H4 (cell line): Measurements from ENCODE around the gene TNP2. TPM values are rescaled to one million over a fixed set of nuclear protein-coding genes. Genes with fewer than 3 reads are reported as not detected.
"Not testable (repeated sequence)": the region's sequence is repeated elsewhere in the genome, so short reads cannot be mapped to it uniquely, and the experiment has no call there.

Experiments
- DNase-seq: peaks from one replicate; pipeline ENCODE4 v3.0.0-alpha.2; 2015; ENCODE audit warnings: low spot score
- total RNA-seq: library from RNA; depleted of rRNA; stranded (reverse); fragments of >200 nt; shearing (Covaris generic); gene quantifications from 2 replicates; pipeline ENCODE4 v1.2.3, GENCODE V29; 2014

TNP2 gene
- total RNA-seq, 1 experiment from 2014 or later = not detected

DNA sequence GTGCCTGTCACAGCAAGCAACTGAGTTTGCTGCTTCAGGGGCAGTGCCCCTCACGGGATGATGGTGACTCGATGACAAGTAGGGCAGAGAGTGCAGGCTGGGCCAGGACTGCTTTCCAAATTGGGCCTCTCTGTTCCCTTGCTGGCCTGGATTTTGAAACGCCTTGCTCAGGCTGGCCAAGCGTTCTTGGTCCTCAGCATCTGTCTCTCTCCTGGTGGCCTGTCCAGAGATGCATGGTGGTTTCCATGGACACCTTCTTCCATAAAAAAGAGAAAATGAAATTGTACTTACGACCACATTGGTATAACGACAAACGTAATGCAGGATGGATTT lies 31.4 kb upstream of the TNP2 start:
- no peak for DNase-seq

DNA sequence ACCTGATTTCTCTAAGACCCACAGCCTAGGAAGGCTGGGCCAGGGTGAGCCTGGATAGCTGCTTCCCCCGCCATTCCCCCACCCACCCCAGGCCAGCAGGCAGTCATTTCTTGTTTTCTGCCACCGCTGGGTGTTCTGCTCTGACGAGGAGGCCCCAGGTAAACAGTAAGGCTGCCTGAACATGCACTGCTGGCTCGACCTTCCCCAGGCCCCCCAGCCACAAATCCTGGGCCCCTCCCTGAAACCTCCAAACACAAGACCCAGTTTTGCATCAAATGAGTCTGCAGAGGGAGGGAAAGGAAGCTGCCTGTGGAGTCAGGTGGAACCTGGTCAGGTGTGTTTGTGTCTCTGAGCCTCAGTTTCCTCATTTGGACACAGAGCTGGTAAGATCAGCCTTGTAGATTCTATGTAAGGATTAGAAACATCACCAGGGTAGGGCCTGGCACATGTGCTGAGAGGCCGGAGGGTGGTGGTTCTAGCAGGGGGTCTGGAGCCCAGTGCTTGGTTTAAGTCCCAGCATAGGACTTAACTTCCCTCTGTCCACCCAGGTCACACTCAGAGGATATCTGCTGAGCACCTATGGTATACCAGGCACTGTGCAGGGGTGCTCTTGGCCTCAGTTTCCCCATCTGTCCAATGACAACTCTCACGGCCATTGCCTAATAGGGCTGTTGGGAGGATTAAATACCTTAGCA lies 30.9 kb upstream of the TNP2 start:
- no peak for DNase-seq

- not testable (repeated sequence) for DNase-seq
Observed at GRCh38 chr16:11298950-11299547, 29.9 kb upstream of the TNP2 start.

DNA sequence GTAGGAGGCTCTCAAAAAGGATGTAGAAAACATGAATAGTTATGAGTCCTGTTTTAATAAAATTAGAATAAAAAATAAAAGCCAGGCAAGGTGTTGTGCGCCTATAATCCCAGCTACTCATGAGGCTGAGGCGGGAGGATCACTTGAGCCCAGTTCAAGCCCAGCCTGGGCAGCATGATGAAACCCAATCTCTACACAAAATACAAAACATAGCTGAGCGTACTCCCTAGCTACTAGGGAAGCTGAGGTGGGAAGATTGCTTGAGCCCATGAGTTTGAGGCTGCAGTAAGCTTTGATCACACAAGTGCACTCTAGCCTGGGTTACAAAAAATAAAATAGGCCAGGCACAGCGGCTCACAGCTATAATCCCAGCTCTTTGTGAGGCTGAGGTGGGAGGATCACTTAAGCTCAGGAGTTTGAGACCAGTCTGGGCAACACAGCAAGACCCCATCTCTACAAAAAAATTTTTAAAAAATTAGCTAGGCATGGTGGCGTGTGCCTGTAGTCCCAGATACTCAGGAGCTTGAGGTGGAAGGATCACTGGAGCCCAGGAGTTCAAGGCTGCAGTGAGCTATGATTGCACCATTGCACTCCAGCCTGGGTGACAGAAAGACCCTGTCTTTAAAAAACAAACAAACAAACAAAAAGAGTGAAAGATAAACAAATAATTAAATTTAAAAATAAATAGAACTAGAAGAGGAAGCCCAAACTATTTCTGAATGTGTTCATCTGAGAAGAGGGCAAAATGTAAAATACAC lies 29.2 kb upstream of the TNP2 start:
- DNase-seq = no peak

DNA sequence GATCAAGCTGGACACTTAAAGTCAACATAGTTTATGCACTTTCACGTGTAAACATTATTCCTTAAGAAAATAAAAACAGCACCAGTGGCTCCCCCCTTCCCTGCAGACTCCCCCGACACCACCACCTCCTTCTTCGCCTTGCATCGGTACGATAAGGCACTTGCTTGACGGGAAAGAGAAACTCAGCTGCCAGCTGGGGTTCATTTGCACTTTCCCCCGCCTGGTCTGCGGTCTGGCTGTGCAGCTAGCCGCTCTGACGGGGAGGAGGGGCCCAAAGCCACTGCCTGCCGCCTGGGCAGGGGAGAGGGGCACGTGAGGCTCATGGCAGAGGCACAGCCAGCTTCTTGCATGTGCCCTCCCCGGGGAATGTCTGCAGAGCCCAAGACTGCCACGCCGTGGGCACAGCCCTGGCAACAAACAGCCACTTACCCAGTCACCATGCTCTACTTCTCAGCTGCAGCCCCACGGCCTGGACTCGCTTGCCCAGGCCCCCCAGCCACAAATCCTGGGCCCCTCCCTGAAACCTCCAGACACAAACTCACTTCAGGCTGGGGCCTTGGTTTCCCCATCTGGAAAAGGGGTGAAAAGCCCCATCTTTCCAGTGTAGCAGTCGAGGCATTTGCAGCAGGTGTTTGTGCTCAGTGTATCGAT lies 28.5 kb upstream of the TNP2 start:
- peak; percentile 96 for DNase-seq

- no peak for DNase-seq
Observed at GRCh38 chr16:11296706-11297491, 27.8 kb upstream of the TNP2 start.

DNA sequence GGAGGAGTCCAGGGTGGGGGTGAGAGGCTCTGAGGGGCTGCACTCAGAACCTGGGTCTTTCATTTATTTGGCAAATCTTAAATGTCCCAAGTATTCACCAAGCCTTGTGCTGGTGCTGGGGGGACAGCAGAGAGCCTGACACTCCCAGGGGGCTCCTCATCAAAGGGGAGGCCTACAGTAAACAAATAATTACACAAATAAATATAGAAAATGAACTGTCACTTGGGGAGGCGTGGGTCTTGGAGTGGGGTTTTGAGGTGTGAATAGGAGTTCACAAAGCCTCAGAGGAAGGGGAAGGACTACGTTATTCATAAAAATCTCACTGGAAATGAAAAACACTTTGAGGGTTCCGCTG lies 27.2 kb upstream of the TNP2 start:
- no peak for DNase-seq

DNA sequence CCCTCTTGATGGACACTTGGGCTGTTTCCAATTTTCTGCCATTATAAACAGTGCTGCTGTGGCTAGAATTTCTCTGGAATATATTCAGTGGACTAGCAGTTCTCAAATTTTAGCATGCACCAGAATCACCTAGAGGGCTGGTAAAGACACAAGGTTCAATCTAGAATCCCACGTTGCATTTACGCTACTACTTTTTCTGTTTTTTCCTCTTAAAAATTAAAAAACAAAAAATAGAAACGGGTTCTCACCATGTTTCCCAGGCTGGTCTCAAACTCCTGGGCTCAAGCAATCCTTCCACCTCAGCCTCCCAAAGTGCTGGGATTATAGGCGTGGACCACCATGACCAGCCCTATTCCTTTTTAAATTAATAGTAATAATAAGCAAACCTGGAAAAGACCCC lies 26.5 kb upstream of the TNP2 start:
- no peak for DNase-seq

DNA sequence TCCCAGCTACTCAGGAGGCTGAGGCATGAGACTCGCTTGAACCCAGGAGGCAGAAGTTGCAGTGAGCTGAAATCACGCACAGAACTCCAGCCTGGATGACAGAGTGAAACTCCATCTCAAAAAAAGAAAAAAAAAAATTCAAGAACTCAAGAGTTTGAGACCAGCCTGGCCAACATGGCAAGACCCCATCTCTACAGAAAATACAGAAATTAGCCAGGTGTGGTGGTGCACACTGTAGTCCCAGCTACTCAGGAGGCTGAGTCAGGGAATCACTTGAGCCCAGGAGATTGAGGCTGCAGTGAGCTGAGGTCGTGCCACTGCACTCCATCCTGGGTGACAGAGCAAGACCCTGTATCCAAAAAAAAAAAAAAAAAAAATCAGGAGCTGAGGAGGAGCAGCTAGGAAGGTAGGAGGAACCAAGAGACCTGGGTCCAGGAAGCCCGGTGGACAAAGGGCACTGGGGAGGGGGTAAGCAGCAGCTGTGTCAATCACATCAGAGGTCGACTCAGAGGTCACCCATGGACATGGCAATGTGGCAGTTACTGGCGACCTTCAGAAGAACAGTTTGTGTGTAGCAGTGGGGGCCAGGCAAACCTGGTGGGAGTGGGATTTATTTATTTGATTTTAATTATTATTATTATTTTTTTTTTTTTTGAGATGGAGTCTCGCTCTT lies 23.1 kb upstream of the TNP2 start:
- no peak for DNase-seq

- no peak for DNase-seq
Observed at GRCh38 chr16:11291091-11291703, 22.1 kb upstream of the TNP2 start.

DNA sequence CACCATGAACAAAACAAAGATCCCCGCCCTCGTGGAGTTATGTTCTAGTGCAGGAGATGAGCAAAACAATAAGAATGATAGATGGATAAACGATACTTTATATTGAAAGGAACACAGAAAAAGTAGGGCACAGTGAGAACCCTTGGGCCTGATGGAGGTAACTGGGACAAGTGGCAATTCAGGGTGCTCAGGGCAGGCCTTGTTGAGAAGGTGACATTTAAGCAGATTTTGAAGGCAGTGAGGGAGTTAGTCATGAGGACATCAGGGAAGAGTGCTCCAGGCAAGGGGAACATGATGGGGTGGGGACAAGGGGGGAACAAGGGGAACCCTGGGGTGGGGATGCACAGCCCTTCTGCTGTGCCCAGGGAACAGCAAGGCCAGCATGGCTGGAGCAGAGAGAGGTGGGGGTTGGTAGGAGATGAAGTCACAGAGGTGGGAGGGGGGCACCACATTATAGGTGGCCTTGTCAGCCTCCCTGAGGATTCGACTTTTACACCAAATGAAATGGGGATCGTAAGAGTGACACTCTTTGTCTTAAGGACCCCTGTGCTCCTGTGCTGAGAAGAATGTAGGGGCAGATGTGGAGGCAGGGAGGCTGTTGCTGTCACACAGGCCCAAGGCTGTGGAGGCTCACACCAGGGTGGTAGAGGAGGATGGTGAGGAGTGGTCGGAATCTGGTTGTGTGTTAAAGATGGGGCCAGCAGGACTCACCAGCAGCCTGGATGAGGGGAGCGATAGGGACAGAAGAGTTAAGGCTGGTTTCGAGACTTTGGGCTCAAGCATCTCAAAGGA lies 21.2 kb upstream of the TNP2 start:
- DNase-seq = no peak

GRCh38 chr16:11289696-11290095 lies 20.6 kb upstream of the TNP2 start:
- not testable (repeated sequence) for DNase-seq

- DNase-seq = no peak
Observed at GRCh38 chr16:11289202-11289601, 20.1 kb upstream of the TNP2 start.

GRCh38 chr16:11285842-11286241 lies 16.7 kb upstream of the TNP2 start:
- no peak for DNase-seq

DNA sequence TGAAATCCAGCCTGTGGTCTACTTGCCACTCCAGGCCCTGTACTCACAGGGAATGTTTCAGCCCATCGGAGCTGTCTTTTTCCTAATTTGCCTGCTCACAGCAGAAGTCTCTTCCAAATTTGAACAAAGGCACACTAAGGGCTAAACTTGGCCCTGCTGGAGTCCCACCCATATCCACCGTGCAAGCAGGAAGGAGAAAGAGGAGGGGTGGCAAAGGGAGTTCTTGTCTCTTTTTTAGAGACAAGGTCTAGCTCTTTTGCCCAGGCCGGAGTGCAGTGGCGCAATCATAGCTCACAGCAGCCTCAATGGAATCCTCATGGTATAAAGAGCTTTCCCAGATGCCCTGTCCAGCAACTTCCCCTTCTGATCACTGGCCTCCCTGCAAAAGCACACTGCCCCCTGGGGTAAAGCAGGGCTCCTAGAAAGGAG lies 14.7 kb upstream of the TNP2 start:
- no peak for DNase-seq

- DNase-seq = no peak
Observed at GRCh38 chr16:11280616-11281522, 11.7 kb upstream of the TNP2 start, which contains the start of gene PRM1. PRM1 (minus strand) TSS chr16:11281330; CDS start chr16:11281238, 92 bp downstream.

DNA sequence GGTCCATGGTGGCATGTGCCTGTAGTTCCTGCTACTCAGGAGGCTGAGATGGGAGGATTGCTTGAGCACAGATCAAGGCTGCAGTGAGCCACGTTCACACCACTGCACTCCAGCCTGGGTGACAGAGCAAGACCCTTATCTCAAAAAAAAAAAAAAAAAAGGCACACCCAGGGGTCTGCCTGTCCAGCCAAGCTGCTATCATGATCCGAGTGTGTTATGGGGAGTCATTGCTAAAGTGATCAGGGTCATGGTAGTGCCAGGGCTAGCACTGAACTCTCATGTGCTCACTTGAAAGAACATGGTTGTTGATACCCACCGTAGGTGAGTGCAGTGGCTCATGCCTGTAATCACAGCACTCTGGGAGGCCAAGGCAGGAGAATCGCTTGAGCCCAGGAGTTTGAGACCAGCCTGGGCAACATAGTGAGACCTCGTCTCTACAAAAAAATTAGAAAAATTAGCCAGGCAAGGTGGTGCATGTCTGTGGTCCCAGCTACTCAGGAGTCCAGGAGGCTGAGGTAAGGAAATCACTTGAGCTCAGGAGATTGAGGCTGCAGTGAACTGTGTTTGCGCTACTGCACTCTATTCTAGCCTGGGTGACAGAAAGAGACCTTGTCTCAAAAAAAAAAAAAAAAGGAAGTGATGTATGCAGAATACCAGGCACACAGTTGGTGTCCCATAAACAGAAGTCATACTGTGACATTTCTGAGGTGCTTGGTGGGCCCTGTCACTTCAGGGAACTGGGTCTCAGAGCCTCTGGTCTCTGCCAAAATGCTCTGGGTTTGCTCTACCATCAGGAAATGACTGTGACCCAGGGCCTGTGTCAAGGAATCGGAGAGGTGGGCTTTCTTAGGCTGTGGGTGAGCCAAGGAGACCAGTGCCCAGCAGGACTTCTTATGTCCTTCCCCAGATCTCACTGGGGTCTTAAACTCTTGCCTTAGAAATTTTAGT lies 9.8 kb upstream of the TNP2 start:
- no peak for DNase-seq
